HG02759 (cell line): ENCODE results near the gene BCOR.

Experiments
- ATAC-seq: cut with Tn5 transposase; IDR thresholded peaks from one replicate; pipeline ENCODE4 v1.9.1; 2021; ENCODE audit warnings: mild to moderate bottlenecking, moderate library complexity; ENCODE audit not compliant: unreplicated experiment

The BCOR gene

DNA sequence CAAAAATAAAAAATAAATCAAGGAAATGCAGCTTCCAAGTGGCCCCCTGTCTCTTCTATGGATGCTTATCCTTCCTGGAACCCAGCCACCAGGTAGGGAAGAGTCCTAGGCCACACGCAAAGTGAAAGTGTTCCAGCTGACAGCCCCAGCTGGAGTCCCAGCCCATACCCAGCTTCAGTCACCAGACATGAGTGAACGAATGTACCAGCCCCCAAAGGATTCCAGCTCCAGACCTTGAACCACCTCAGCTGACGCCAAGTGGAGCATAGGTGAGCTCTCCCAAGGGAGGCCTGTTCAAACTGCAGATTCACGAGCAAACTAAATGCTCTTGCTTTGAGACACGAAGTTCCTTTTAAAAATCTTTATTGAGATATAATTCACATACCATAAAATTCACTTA lies 62.0 kb downstream of the BCOR start:
- ATAC-seq = no peak

DNA sequence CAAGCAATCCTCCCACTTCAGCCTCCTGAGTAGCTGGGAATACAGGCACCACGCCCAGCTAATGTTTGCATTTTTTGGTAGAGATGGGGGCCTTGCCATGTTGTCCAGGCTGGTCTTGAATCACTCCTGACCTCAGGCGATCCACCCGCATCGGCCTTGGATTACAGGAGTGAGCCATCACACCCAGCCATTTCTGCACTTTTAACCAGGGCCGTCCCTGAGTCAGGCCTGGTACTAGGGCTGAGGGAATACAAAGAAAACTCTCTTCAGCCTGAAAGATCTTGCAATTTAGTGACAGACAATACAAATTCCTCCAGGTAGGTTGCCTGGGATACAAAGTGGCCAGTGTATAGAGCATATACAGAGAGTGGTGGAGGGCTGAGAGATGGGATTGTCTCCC lies 65.8 kb downstream of the BCOR start:
- ATAC-seq = no peak

DNA sequence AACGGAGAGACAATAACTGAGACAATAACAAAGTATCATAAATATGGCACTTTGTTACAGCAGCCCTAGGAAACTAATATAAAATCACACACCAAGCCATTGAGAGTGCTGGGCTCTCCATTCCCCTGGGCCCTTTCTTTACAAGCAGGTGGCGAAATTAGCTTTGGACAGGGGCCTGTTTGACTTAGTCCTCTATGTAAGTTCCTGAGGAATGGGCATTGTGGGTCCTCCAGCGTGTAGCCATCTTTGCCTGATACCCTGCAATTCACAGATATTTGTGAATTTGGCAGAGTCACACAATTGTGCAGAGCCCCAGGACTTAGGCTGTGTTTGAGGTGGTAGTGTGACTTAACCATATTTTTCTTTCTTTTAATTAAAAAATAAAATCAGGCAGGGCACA lies 67.6 kb downstream of the BCOR start:
- no peak for ATAC-seq

DNA sequence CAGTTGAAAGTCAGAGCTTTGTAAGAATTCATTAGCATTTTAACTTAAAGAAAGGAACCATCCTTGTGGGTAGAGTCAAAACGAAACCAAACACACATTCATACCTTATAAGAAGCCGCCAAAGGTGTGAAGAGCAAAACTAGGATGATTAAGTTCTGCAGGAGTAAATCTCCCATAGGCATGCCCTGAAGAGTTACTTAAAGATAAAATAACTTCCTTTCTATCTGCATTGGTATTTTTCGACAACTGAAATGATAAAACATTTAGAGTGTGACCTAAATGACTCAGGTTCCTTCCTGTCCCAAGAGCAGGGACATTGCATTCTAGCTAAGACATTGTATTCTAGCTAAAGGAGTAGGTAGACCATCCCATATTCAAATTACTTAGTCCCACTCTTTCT lies 75.3 kb downstream of the BCOR start:
- no peak for ATAC-seq

- no peak for ATAC-seq
Observed at GRCh38 chrX:40021647-40022046, 76.1 kb downstream of the BCOR start.

- no peak for ATAC-seq
Observed at GRCh38 chrX:40019541-40019940, 78.2 kb downstream of the BCOR start.

DNA sequence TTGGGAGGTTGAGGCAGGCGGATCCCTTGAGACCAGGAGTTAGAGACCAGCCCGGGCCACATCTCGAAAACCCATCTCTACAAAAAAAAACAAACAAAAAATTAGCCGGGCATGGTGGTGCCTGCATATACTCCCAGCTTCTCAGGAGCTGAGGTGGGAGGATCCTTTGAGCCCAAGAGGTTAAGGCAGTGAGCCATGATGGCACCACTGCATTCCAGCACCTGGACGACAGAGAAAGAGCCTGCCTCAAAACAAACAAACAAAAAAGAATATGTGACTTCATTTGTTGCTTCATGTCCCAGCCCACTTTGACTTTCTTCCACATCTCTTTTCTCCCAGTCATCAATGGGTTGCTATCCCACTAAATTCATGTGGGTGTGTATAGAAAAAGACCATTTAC lies 79.7 kb downstream of the BCOR start:
- no peak for ATAC-seq

DNA sequence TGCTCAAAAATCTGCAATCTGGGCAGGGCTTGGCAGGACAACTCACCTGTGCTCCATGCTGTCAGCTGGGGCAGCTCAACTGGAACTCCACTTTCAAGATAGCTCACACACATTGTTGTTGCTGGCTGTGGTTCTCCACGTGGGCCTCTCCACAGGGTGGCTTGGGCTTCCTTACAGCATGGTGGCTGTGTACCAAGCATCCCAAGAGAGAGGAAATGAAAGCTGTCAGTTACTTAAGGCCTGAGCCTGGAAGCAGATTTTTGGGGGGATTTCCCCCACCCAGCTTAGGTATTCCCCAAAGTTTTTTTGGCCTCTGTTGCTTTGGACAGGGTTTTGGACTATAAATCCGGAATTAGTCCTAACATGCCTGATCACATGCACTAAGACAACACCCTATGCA lies 81.0 kb downstream of the BCOR start:
- ATAC-seq = no peak

- ATAC-seq = no peak
Observed at GRCh38 chrX:40015693-40016092, 82.1 kb downstream of the BCOR start.

- peak; percentile 38 for ATAC-seq
Observed at GRCh38 chrX:40013266-40014195, 84.2 kb downstream of the BCOR start.

- ATAC-seq = peak; percentile 44
Observed at GRCh38 chrX:40012868-40013265, 84.9 kb downstream of the BCOR start.

- ATAC-seq = peak; percentile 3
Observed at GRCh38 chrX:40012039-40012867, 85.5 kb downstream of the BCOR start.

DNA sequence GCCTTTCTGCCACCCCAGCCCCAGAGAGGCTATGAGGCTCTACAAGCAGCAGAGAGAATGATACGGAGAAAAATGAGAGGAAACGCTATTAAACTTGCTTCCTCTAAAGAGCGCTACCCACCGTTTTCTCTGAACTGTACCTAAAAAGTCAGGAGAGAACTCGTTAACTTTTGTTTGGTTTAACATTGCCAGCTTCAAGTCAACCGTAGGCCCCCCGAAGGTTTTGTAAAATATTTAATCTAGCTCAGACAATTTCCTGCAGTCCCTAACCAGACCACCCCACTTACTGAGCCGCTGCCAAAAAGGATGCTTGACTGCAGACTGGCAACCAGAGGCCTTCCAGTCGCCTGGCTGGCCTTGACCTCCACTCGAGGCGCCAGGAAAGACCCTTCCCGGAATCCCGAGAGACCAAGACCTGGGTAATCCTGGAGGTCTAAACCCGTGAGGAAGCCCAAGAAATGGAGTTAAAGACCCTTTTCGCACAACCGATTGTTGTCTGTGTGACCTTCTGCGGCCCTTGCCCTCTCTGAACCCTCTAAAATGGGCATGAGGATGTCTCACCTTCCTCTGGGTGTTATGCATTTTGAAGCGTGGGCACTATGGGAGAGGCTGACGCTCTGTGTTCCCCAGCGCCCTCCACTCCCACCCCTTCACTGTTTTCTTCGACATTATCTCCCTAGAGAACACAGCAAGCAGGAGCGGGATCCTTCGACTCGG lies 86.3 kb downstream of the BCOR start:
- ATAC-seq = no peak

GRCh38 chrX:40010550-40011321 lies 87.0 kb downstream of the BCOR start:
- ATAC-seq = no peak

- ATAC-seq = no peak
Observed at GRCh38 chrX:40009890-40010289, 87.9 kb downstream of the BCOR start.

- ATAC-seq = no peak
Observed at GRCh38 chrX:40009462-40009851, 88.3 kb downstream of the BCOR start.

GRCh38 chrX:40008791-40009461 lies 88.8 kb downstream of the BCOR start:
- no peak for ATAC-seq

- ATAC-seq = no peak
Observed at GRCh38 chrX:40007756-40008705, 89.7 kb downstream of the BCOR start.
